Upper lobe of right lung (tissue), 1 donor: ENCODE data around the gene CASKIN1. TPM values are rescaled to one million over a fixed set of nuclear protein-coding genes. Genes with fewer than 3 reads are reported as not detected.

Source experiments
- ATAC-seq: fragments of 200-7000 bp; cut with Tn5 transposase; one replicate; pipeline ENCODE4 v1.9.1; 2020; ENCODE audit warnings: mild to moderate bottlenecking, moderate library complexity
- DNase-seq: peaks from one replicate; pipeline ENCODE4 v3.0.0-alpha.2; 2020
- H3K27ac ChIP-seq: fragments of 200-600 bp; one replicate; pipeline ENCODE4 v1.8.0; 2022
- H3K27me3 ChIP-seq: fragments of 200-600 bp; one replicate; pipeline ENCODE4 v1.8.0; 2022; ENCODE audit warnings: mild to moderate bottlenecking
- H3K36me3 ChIP-seq: fragments of 200-600 bp; one replicate; pipeline ENCODE4 v1.8.0; 2022
- H3K4me1 ChIP-seq: fragments of 200-600 bp; one replicate; pipeline ENCODE4 v1.8.0; 2022
- H3K4me3 ChIP-seq: fragments of 200-600 bp; one replicate; pipeline ENCODE4 v1.8.0; 2022; ENCODE audit warnings: mild to moderate bottlenecking
- H3K9me3 ChIP-seq: fragments of 200-600 bp; one replicate; pipeline ENCODE4 v1.8.0; 2022
- CTCF ChIP-seq: fragments of 200-600 bp; IDR thresholded peaks from one replicate; pipeline ENCODE4 v1.8.0; 2022; ENCODE audit warnings: antibody characterized with exemption
- intact Hi-C: fragments of 100-400 bp; cut with DNase I; formaldehyde crosslinking; loops from one replicate; pipeline ENCODE4 v1.11.0; 2022
- total RNA-seq: library from RNA; stranded (reverse); fragmentation: NEBNext Ultra II Directional; extraction: Animal tissue kit (Norgen Biotek cat#: 25700); gene quantifications from one replicate; pipeline ENCODE4 v1.2.1, GENCODE V29; 2021
- donor health status: DM: no; HTN: yes; CAD: no; lungs with severe emphysema.

CASKIN1 gene
- total RNA-seq, 1 donor from 2014 or later = 0.06 TPM

DNA sequence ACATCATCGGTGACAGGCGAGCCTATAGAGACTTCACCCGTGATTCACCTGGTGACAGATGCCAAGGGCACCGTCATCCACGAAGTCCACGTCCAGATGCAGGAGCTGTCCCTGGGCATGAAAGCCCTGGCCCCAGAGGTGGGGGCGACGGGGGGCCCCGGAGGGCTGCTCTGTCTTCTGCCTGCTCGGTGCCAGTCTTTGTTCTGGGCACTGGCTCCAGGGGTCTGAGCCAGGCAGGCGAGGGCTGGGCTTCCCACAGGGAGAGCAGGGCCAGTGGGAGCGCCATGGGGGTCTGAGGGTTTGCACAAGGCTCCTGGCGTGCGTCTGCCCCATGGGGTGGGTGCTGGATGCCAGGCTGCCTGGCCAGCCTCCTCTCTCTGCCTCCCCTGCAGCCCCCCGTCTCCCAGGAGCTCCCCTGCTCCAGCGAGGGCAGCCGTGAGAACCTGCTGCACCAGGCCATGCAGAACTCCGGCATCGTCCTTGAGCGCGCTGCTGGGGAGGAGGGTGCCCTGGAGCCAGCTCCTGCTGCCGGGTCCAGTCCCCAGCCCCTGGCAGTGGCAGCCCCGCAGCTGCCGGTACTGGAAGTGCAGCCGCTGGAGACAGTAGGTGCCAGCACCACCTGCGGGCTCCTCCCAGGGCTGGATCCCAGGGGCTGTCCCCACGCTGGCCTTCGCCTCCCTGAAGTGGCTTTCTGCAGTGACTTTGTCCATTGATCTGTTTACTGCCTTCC, 36.8 kb upstream of the CASKIN1 start:
- intact Hi-C loops = no loop called here
- ATAC-seq = no peak

DNA sequence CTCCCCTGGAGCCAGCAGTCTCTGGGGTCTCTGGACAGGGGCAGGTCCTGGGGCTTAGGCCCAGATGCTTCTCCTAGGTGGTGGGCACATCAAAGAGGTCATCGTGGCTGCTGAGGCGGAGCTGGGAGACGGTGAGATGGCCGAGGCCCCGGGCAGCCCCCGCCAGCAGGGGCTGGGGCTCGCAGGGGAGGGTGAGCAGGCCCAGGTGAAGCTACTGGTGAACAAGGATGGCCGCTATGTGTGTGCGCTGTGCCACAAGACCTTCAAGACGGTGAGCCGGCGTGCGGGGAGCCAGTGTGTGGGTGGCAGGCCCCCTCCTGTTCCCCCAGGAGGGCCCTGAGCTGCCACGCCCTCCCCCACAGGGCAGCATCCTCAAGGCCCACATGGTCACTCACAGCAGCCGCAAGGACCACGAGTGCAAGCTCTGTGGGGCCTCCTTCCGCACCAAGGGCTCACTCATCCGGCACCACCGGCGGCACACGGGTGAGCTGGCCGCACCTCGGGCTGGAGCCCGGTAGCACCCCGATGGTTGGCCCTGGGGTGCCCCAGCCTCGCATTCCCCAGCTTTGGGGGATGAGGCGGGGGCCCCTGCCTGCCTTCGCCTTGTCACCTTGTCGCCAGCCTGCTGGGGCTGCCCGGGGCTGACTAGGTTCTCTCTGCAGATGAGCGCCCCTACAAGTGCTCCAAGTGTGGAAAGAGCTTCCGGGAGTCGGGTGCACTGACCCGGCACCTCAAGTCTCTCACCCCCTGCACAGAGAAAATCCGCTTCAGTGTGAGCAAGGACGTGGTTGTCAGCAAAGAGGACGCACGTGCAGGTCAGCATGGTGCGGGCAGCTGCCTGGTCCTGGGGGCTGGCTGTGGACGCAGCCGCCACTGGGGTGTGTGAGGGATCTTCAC, 35.9 kb upstream of the CASKIN1 start:
- ATAC-seq (no peak), DNase-seq (no peak)
- Histone ChIP-seq H3K36me3 (peaks cover 69% of the 10 kb centered on the region), H3K27me3 (peaks cover 18% of the 10 kb centered on the region), H3K4me1 (peaks cover 13% of the 10 kb centered on the region), H3K27ac (no peak overlapping the region), H3K9me3 (no peaks in the 10 kb centered on the region), H3K4me3 (no peak overlapping the region)
- no peak for TF ChIP-seq CTCF
- intact Hi-C loops = no loop called here

More for the DNA sequence above, 36.8 kb upstream of the CASKIN1 start:
- Histone ChIP-seq H3K4me1 (peaks cover 17% of the 10 kb centered on the region), H3K27me3 (peaks cover 24% of the 10 kb centered on the region), H3K36me3 (peaks cover 67% of the 10 kb centered on the region), H3K4me3 (no peak overlapping the region), H3K9me3 (no peaks in the 10 kb centered on the region), H3K27ac (no peak overlapping the region)
- no peak for DNase-seq
- no peak for TF ChIP-seq CTCF

- Histone ChIP-seq H3K4me1 (peaks cover 3% of the 10 kb centered on the region), H3K27ac (no peak overlapping the region), H3K4me3 (no peak overlapping the region), H3K27me3 (peaks cover 7% of the 10 kb centered on the region), H3K36me3 (peaks cover 69% of the 10 kb centered on the region), H3K9me3 (no peaks in the 10 kb centered on the region)
- ATAC-seq = no peak
- TF ChIP-seq CTCF = no peak
- intact Hi-C loops = no loop called here
- no peak for DNase-seq
Observed at GRCh38 chr16:2231016-2231931, 34.9 kb upstream of the CASKIN1 start.

DNA sequence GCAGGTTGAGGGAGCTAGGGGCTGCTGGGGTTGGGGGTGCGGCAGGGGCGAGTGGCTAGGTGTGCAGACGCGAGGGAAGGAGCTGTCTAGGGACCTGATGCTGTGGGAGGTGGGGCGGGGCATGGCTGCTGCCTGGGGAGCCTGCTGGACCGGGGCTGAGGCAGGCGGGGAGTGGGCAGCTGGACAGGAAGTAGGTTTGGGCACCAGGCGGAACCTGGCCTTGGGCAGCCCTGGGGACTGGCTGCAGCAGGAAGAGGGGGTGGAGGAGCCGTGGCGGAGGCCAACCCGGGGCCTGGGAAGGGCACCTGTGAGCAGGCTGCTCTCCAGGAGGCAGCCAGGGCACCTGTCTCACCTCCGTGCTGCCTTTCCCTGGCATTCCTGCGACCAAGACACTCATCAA, 34.0 kb upstream of the CASKIN1 start:
- DNase-seq = no peak
- TF ChIP-seq CTCF = no peak
- H3K4me1 ChIP-seq = peaks cover 6% of the 10 kb centered on the region
- no peaks in the 10 kb centered on the region for H3K9me3 ChIP-seq
- H3K27ac ChIP-seq = no peak overlapping the region
- peaks cover 65% of the 10 kb centered on the region for H3K36me3 ChIP-seq
- intact Hi-C loops = no loop called here
- no peak for ATAC-seq
- H3K27me3 ChIP-seq = no peaks in the 10 kb centered on the region
- H3K4me3 ChIP-seq = no peak overlapping the region

DNA sequence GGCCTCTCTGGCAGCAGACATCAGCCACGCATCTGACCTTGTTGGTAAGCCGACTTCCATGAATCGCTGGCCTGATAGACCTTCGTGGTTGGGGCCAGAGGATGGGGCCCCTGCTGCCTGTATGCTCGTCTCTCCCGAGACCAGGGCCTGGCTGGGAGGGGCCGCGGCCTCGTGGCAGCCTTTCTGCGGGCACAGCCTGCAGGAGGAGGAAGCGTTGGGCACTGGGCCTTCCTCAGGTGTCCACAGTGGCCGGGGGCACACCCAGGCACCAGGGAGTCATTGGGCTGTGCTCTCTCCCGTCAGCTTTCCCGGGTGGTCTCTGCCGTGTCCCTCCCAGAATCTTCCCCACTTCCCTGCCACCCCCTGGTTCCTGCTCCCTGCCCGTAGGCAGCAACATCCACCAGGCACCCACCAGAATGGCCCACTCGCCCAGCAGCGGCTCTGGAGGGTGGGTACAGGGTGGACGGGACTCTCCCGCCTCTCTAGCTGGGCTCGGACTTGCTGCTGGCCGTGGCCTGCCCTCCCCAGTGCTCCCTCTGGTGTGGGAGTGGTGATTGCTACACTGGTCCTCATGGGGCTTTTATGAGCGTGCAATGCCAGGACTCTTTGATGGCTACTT, 33.3 kb upstream of the CASKIN1 start:
- Histone ChIP-seq H3K27me3 (no peaks in the 10 kb centered on the region), H3K9me3 (no peaks in the 10 kb centered on the region), H3K36me3 (peaks cover 59% of the 10 kb centered on the region), H3K4me3 (no peak overlapping the region), H3K4me1 (peaks cover 12% of the 10 kb centered on the region), H3K27ac (no peak overlapping the region)
- DNase-seq (no peak), ATAC-seq (no peak)
- intact Hi-C loops = no loop called here
- no peak for TF ChIP-seq CTCF
